PC-3 (cell line): ENCODE measurements around the gene ETV7. TPM values are rescaled to one million over a fixed set of nuclear protein-coding genes. Genes with fewer than 3 reads are reported as not detected.

Experiments used
- ATAC-seq: fragments of 200-7000 bp; cut with Tn5 transposase; 2 replicates; pipeline ENCODE4 v1.9.1; 2020; ENCODE audit warnings: mild to moderate bottlenecking, moderate library complexity
- BruUV-seq: library from RNA; stranded (reverse); fragments of 400-500 nt; replicated peaks from 2 replicates; lab custom pipeline; 2021; lab: Mats Ljungman, UMichigan
- CTCF ChIA-PET: fragments of 300-600 bp; sonication (Branson Sonifier 250); formaldehyde crosslinking; loops from one replicate; lab custom pipeline; 2022; ENCODE audit warnings: antibody characterized with exemption; lab: Charles Lee
- POLR2A ChIA-PET: fragments of 300-600 bp; sonication (Branson Sonifier 250); formaldehyde crosslinking; loops from one replicate; lab custom pipeline; 2022; ENCODE audit warnings: antibody characterized with exemption; ENCODE audit not compliant: unreplicated experiment; lab: Charles Lee
- DNase-seq: peaks from one replicate; pipeline ENCODE4 v3.0.0-alpha.2; 2015
- H2AFZ ChIP-seq: fragments of 300-600 bp; sonication (generic); 2 replicates; pipeline ENCODE4 v1.6.0; 2016; ENCODE audit warnings: antibody characterized with exemption, low read length
- H3F3A ChIP-seq: fragments of 300-600 bp; sonication (generic); one replicate; pipeline ENCODE4 v1.6.0; 2017; ENCODE audit warnings: antibody characterized with exemption, low read length, control low read depth, mild to moderate bottlenecking; ENCODE audit not compliant: unreplicated experiment
- H3K27ac ChIP-seq: fragments of 300-600 bp; sonication (generic); 2 replicates; pipeline ENCODE4 v1.5.1; 2016; ENCODE audit warnings: mild to moderate bottlenecking, low read length
- H3K27me3 ChIP-seq: fragments of 300-600 bp; sonication (generic); 2 replicates; pipeline ENCODE4 v1.6.1; 2016; ENCODE audit warnings: low read length, mixed read lengths
- H3K36me3 ChIP-seq: fragments of 300-600 bp; sonication (generic); 2 replicates; pipeline ENCODE4 v1.6.1; 2016; ENCODE audit warnings: low read depth, mixed run types, low read length, mixed read lengths
- H3K4me1 ChIP-seq: fragments of 300-600 bp; sonication (generic); 2 replicates; pipeline ENCODE4 v1.5.1; 2016; ENCODE audit warnings: low read length; ENCODE audit not compliant: insufficient read depth
- H3K4me2 ChIP-seq: fragments of 300-600 bp; sonication (generic); 2 replicates; pipeline ENCODE4 v1.6.0; 2016; ENCODE audit warnings: low read length
- H3K4me3 ChIP-seq: fragments of 300-600 bp; sonication (generic); 2 replicates; pipeline ENCODE4 v1.5.1; 2016; ENCODE audit warnings: mild to moderate bottlenecking, low read length, mixed read lengths
- H3K79me2 ChIP-seq: fragments of 300-600 bp; sonication (generic); 2 replicates; pipeline ENCODE4 v1.6.1; 2017; ENCODE audit warnings: low read length, mixed read lengths
- H3K9ac ChIP-seq: fragments of 300-600 bp; sonication (generic); 2 replicates; pipeline ENCODE4 v1.6.0; 2016; ENCODE audit warnings: mild to moderate bottlenecking, low read length
- H3K9me2 ChIP-seq: fragments of 300-600 bp; sonication (generic); replicated peaks from 2 replicates; pipeline ENCODE4 v1.6.1; 2016; ENCODE audit warnings: mixed run types, low read length, mixed read lengths
- H3K9me3 ChIP-seq: fragments of 300-600 bp; sonication (generic); 2 replicates; pipeline ENCODE4 v1.6.1; 2016; ENCODE audit warnings: low read length, mixed read lengths
- H4K20me1 ChIP-seq: fragments of 300-600 bp; sonication (generic); 2 replicates; pipeline ENCODE4 v1.6.1; 2016; ENCODE audit warnings: low read length, mixed read lengths
- EZH2 ChIP-seq: fragments of 300-600 bp; sonication (generic); IDR thresholded peaks from one replicate; pipeline ENCODE4 v1.6.1; 2017; ENCODE audit warnings: antibody characterized with exemption, mild to moderate bottlenecking, low read length; ENCODE audit not compliant: unreplicated experiment
- EZH2phosphoT487 ChIP-seq: fragments of 300-600 bp; sonication (generic); IDR thresholded peaks from 2 replicates; pipeline ENCODE4 v1.6.1; 2018; ENCODE audit warnings: mild to moderate bottlenecking, antibody characterized with exemption, low read length, borderline replicate concordance
- intact Hi-C: fragments of 100-400 bp; cut with micrococcal nuclease; formaldehyde crosslinking; loops from 2 replicates; pipeline ENCODE4 v1.9.0; 2023
- total RNA-seq: library from RNA; depleted of rRNA; stranded (reverse); fragments of >200 nt; gene quantifications from 2 replicates; pipeline ENCODE4 v1.2.3, GENCODE V29; 2014
- TF ChIP-seq, protein P1 (sequence below): fragments of 300-600 bp; sonication (generic); conservative IDR thresholded peaks from 2 replicates; pipeline ENCODE4 v1.5.1; 2017; ENCODE audit warnings: antibody characterized with exemption, low read depth, mild to moderate bottlenecking, low read length

Gene ETV7
- total RNA-seq, 1 experiment from 2014 or later: not detected

DNA sequence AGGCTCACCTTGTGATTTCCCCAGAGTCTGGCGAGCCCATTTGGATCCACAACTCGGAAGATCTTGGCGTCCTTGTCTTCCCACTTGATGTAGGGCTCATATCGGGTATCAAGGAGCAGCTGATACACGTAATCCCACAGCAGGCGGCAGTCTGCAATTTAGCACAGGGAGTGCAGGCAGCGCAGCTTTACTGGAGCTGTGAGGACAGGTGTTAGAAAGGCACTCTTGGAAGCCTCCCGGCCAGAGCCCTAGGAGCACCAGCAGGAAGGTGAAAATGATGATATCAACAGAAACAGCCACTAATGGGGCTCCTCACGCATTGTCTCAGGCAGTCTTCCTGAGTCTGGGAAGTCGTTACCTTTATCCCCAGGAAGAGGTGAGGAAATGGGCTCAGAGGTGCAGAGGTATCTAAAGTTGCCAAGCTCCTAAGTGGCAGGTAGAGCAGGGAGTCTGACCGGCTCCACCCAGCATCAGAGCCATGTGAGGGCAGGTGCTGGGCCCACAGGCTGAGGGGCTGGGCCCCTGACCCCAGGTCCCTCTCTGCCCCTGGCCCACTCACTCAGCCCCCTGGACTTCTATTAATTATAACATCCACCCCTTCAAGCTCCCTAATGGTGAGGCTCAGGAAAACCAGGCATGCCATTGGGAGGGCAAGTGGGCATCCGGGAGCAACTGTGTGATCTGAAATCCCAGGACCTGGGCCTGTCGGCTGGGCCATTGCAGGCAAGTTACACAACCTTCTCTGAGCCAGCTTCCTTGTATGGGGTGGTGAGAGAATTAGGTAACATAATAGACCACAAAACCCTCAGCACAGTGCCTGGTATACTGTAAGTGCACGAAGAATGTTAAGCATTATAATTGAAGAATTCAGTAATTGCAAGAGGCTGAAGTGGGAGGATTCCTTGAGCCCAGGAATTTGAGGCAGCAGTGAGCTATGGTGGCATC lies 18.3 kb downstream of the ETV7 start:
- ChIA-PET POLR2A (no interaction called here), CTCF (no interaction called here)
- no peak overlapping the region for H3K4me3 ChIP-seq
- TF ChIP-seq EZH2 (no peak), EZH2phosphoT487 (no peak)
- TF ChIP-seq, protein P1, sequence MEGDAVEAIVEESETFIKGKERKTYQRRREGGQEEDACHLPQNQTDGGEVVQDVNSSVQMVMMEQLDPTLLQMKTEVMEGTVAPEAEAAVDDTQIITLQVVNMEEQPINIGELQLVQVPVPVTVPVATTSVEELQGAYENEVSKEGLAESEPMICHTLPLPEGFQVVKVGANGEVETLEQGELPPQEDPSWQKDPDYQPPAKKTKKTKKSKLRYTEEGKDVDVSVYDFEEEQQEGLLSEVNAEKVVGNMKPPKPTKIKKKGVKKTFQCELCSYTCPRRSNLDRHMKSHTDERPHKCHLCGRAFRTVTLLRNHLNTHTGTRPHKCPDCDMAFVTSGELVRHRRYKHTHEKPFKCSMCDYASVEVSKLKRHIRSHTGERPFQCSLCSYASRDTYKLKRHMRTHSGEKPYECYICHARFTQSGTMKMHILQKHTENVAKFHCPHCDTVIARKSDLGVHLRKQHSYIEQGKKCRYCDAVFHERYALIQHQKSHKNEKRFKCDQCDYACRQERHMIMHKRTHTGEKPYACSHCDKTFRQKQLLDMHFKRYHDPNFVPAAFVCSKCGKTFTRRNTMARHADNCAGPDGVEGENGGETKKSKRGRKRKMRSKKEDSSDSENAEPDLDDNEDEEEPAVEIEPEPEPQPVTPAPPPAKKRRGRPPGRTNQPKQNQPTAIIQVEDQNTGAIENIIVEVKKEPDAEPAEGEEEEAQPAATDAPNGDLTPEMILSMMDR: no peak
- 0 out of 2 replicates have a peak, but pooled peaks cover 4% of the 10 kb centered on the region for H3K27me3 ChIP-seq
- no peaks in the 10 kb centered on the region for H3K9me2 ChIP-seq
- intact Hi-C loops: no loop called here
- ATAC-seq: no peak
- H3K9me3 ChIP-seq: no peaks in the 10 kb centered on the region
- DNase-seq: no peak
- H3K27ac ChIP-seq: no peak overlapping the region
- H3K4me2 ChIP-seq: no peak overlapping the region
- H3K4me1 ChIP-seq: no peaks in the 10 kb centered on the region
- H4K20me1 ChIP-seq: no peaks in the 10 kb centered on the region
- no peaks in the 10 kb centered on the region for H3K79me2 ChIP-seq
- no peak overlapping the region for H2AFZ ChIP-seq
- H3K36me3 ChIP-seq: no peaks in the 10 kb centered on the region
- no peaks in the 10 kb centered on the region for H3F3A ChIP-seq
- no TSS peak for BruUV-seq
- no peak overlapping the region for H3K9ac ChIP-seq

DNA sequence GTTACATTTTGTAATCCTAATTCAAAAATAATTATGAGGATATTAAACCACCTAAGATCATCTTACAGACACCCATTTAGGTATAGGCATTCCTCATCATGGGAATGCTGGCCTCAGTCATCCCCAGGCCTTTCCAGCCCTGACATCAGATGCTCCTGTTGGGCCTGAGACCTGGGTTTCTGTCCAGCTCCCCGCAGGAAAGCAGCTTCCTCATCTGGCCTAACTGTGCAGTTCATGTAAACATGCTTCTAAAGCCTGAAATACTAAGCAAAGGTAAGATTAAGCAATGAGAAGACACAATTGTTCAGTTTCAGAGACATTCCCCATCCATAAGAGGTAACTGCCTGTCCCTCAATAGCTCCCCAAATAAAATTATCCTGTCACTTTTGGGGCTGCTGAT lies 19.0 kb downstream of the ETV7 start:
- TF ChIP-seq EZH2phosphoT487 (no peak), EZH2 (no peak)
- TF ChIP-seq, protein P1: no peak
- Histone ChIP-seq H3K4me2 (no peak overlapping the region), H3K27ac (no peak overlapping the region), H3K79me2 (no peaks in the 10 kb centered on the region), H3K4me3 (no peak overlapping the region), H3K9me3 (no peaks in the 10 kb centered on the region), H2AFZ (no peak overlapping the region), H3K9me2 (no peaks in the 10 kb centered on the region), H3F3A (no peaks in the 10 kb centered on the region), H3K36me3 (no peaks in the 10 kb centered on the region), H4K20me1 (no peaks in the 10 kb centered on the region), H3K9ac (no peak overlapping the region), H3K27me3 (no peaks in the 10 kb centered on the region), H3K4me1 (no peaks in the 10 kb centered on the region)
- DNase-seq (no peak), ATAC-seq (no peak)
- intact Hi-C loops: no loop called here
- no TSS peak for BruUV-seq
- CTCF ChIA-PET: no interaction called here
- POLR2A ChIA-PET: no interaction called here

DNA sequence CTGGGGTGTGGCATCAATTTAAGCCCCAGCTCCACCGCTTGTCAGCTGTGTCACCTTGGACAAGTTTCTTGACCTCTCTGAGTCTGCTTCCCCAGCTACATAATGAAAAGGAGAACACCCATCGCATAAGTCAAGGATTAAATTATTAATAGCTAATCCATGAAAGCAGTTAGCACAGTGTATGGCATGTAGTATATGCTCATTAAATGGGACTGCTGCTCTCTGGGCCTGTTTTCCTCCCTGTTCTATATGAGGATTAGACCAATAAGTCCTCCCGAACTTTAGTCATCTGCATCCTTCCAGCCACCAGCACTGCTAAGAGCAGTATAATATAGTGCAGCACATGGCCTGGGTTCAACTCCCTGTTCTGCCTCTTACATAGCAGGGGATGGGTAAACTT lies 19.7 kb downstream of the ETV7 start:
- TF ChIP-seq EZH2 (no peak), EZH2phosphoT487 (no peak)
- TF ChIP-seq, protein P1: no peak
- Histone ChIP-seq H3K9me2 (no peaks in the 10 kb centered on the region), H3K27me3 (no peaks in the 10 kb centered on the region), H3K79me2 (no peaks in the 10 kb centered on the region), H3K9me3 (no peaks in the 10 kb centered on the region), H3K4me3 (no peak overlapping the region), H4K20me1 (no peaks in the 10 kb centered on the region), H3K36me3 (no peaks in the 10 kb centered on the region), H3F3A (no peaks in the 10 kb centered on the region), H2AFZ (no peak overlapping the region), H3K4me1 (no peaks in the 10 kb centered on the region), H3K9ac (no peak overlapping the region), H3K27ac (no peak overlapping the region), H3K4me2 (no peak overlapping the region)
- no peak for ATAC-seq
- no peak for DNase-seq
- ChIA-PET CTCF (no interaction called here), POLR2A (no interaction called here)
- BruUV-seq: no TSS peak
- intact Hi-C loops: no loop called here
